HTERT RPE-1 (cell line): ENCODE measurements around the gene PAIP2.
"Not testable (repeated sequence)": the region's sequence is repeated elsewhere in the genome, so short reads cannot be mapped to it uniquely, and the experiment has no call there.

Source experiments
- in situ Hi-C: fragments of 300-500 bp; cut with MboI; formaldehyde crosslinking; loops from 4 replicates; pipeline ENCODE4 v1.14.3; 2020; ENCODE audit warnings: low sequenced_read_pairs

Gene PAIP2

GRCh38 chr5:139341689-139342422 lies at the start of gene PAIP2:
Gene PAIP2 (plus strand): TSS chr5:139341854. CDS start chr5:139363785, 21,931 bp downstream.
- in situ Hi-C loops = no loop called here

- in situ Hi-C loops = no loop called here
These were observed 48.5 kb upstream of the PAIP2 start for GRCh38 chr5:139293202-139293506.

- in situ Hi-C loops = no loop called here
These were observed 47.9 kb upstream of the PAIP2 start, which contains the start of gene MATR3 for GRCh38 chr5:139293507-139294373. Gene MATR3 (plus strand): TSS chr5:139293740. CDS start chr5:139307416, 13,676 bp downstream.

- in situ Hi-C loops = no loop called here
These were observed 47.1 kb upstream of the PAIP2 start for GRCh38 chr5:139294374-139295165.

GRCh38 chr5:139295346-139296057 lies 46.2 kb upstream of the PAIP2 start:
- in situ Hi-C loops = no loop called here

- in situ Hi-C loops = no loop called here
These were observed 45.5 kb upstream of the PAIP2 start for GRCh38 chr5:139296198-139296597.

- in situ Hi-C loops = no loop called here
These were observed 44.8 kb upstream of the PAIP2 start for GRCh38 chr5:139296862-139297326.

GRCh38 chr5:139297439-139298133 lies 44.1 kb upstream of the PAIP2 start:
- in situ Hi-C loops = no loop called here

GRCh38 chr5:139298242-139298641 lies 43.4 kb upstream of the PAIP2 start:
- in situ Hi-C loops = no loop called here

- in situ Hi-C loops = no loop called here
These were observed 42.2 kb upstream of the PAIP2 start for GRCh38 chr5:139299486-139299885.

- in situ Hi-C loops = no loop called here
These were observed 39.7 kb upstream of the PAIP2 start for GRCh38 chr5:139301808-139302499.

- in situ Hi-C loops = no loop called here
These were observed 37.0 kb upstream of the PAIP2 start for GRCh38 chr5:139304391-139305324.

- in situ Hi-C loops = no loop called here
These were observed 35.5 kb upstream of the PAIP2 start for GRCh38 chr5:139306197-139306596.

- in situ Hi-C loops = no loop called here
These were observed 34.9 kb upstream of the PAIP2 start for GRCh38 chr5:139306628-139307379.

- in situ Hi-C loops = no loop called here
These were observed 32.9 kb upstream of the PAIP2 start for GRCh38 chr5:139308797-139309196.

- in situ Hi-C loops = not testable (repeated sequence)
These were observed 30.9 kb upstream of the PAIP2 start for GRCh38 chr5:139310715-139311186.

- in situ Hi-C loops = no loop called here
These were observed 29.6 kb upstream of the PAIP2 start for GRCh38 chr5:139312075-139312474.
